GM21529 (cell line): ENCODE measurements around the gene RFNG.

ENCODE experiments used
- ATAC-seq: cut with Tn5 transposase; IDR thresholded peaks from one replicate; pipeline ENCODE4 v1.9.1; 2021; ENCODE audit not compliant: unreplicated experiment

The RFNG gene, protein sequence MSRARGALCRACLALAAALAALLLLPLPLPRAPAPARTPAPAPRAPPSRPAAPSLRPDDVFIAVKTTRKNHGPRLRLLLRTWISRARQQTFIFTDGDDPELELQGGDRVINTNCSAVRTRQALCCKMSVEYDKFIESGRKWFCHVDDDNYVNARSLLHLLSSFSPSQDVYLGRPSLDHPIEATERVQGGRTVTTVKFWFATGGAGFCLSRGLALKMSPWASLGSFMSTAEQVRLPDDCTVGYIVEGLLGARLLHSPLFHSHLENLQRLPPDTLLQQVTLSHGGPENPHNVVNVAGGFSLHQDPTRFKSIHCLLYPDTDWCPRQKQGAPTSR

DNA sequence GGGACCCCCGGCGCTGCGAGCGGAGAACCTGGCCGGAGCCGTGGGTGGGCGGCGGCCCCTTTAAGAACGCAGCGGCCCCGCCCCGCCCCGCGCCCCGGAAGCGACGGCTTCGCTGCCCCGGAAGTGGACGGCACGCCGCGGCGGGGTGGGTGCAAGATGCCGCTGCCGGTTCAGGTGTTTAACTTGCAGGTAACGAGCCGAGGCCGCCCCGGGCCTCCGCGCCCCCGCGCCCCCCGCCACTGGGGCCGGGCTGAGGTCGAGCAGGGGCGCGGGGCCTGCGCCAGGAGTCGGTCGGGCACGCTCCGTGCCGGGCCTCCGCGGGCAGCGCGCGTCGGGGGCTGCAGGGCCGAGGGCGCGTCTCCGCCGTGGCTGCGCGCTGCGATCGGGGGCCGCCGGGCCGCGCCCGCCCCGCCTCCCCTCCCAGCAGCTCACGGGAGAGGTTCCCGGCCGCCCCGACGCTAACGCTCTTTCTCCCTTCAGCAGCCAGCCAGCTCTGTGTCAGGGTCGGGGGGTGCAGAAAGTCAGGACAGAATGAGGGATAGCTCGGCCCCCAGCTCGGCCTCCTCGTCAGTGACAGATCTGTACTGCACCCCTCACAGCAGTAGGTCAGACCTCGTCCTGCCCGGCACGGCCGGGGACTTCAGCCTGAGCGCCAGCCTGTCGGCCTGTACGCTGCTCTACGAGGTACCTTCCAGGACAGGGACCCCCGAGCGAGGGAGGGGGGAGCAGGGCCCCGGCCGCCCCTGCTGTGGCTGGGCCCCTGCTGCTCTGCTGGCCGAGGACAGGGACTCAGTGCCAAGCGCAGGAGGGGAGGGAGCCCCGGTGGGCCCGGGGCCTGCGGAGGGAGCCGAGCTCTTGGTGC, at the start of gene RFNG, which contains the start of gene GPS1:
Gene RFNG (minus strand): TSS at position 36 of the 862 bp plus-strand sequence. CDS start 45 bp downstream, outside the sequence.
Gene GPS1 (plus strand): TSS at position 123 of the 862 bp plus-strand sequence. CDS start 34 bp downstream, at position 157.
- ATAC-seq, result peak; percentile 48

DNA sequence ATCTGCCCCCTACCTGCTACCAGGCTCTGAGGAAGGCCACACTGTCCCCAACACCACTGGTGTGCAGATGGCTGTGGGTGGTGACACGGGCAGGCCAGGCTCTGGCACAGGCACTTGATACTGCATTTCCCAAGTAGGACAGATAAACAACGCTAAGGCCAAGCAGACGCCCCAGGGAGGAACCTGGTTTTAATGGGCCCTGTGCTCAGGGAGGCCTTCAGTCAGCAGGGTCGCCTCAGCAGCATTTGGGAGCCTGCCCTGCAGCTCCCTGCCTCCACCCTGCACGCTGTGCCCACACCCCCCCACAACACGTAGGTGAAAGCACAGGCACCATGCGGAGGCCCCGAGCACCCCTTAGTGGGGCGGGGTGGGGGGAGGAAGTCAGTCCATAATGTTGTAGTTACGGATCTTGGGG, 49.7 kb upstream of the RFNG start:
- ATAC-seq, result no peak

DNA sequence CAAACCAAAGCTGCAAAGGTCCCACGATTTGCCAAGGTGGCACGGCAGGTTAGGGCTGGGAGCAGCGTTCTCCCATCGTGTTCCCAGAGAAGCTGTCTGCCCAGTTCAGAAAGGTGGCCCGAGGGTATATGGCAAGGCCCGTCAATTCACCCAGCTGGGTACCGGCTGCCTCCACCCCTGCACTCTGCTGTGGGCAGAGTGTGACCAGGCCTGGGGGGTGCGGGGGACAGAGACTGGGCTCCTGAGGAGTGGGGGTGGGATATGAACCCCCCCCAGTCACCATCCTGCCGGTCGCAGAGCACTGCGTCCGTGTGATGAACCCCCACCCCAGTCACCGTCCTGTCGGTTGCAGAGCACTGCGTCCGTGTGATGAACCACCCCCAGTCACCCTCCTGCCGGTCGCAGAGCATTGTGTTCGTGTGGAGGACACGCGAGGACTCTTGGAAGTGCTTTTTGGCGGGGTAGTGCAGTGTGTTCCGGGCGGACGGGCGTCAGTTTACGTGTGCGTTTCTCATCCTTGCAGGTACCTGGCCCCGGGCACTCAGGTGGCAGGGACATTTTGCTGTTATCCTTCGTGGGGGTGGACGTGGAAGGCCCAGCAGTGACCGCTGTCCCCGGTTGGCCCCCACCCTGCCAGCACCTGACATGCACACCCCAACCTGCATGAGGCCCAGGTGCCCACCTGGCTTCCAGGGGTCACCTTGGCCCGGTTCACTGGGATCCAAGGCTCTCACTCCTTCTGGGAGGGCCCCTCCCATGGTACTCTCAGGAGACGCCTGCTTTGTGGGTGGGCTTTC, 49.1 kb upstream of the RFNG start:
- ATAC-seq, result no peak

DNA sequence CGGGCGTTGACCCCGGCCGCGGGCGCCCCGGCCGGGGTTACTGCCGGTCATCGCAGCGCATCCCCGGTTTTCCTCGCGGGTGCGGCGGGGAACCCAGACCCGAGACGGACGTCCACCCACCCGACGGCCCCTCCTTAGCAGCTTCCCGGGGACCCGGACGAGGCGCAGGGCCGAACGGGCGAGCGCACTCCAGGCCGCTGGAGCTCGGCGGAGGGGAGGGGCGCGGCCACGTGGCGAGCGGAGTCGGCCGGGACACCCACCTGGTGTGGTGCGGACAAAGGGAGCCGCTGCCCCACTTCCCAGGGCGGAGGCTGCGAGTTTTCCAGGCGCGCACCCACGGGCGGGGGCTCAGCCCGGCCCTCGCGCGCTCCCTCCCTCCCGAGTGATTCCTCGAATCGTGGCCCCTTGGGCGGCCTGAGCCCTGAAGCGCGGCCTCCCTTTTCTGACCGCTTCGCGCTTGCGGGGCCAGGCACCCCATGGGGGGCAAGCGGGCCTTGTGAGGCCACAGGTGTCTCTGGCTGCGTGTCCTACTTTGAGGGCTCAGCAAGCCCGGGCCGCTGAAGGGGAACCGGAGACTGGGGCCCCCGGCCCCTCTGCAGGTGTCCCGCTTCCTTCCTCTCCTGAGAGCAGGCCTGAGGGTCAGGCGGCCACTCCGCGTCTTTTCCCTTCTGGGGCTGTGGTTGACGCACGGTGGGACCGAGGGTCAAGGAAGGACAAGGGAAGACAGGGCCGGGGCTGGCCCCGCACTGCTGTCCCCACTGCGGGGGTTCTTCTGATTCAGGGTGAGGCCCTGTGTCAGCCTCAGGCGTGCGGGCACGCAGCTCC, 47.5 kb upstream of the RFNG start:
- peak; percentile 5 for ATAC-seq

DNA sequence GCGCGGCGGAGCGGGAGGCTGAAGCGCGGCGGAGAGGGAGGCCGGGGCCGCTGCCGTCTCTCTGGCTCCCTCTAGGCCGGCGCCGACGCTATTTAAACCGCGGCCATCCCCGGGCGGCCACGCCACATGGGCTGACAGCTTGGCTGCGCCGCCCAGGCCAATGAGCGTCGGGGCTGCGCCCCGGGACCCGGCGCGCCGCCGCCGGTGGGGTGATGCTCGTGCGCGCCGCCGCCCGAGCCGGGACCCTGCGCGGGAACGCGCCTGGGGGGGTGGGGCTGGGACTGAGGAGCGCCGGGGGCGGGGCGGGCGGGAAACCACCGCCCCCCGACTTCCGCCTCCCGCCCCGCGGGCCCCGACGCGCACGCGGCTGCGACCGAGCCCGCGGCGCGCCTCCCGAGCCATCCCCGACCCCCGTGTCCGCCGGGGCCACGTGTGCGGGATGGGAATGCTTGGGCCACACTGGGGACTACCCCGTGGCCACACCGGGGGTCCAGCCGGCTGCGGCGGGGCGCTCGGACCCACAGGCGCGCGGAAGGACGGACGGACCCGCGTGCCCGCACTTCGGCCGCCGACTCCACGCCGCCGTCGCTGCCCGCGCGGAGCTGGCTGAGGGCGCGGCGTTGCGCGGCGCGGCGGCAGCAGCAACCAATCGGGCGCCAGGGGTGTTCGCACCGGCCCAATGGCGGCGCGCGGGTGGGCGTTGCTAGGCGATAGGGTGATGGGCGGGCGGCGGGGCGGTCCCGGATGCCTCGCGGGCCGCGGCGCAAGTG, 46.7 kb upstream of the RFNG start, which contains the start of gene FASN:
Gene FASN (minus strand): TSS at position 68 of the 770 bp plus-strand sequence. CDS start 1,791 bp downstream, outside the sequence.
- ATAC-seq, result peak; percentile 68

DNA sequence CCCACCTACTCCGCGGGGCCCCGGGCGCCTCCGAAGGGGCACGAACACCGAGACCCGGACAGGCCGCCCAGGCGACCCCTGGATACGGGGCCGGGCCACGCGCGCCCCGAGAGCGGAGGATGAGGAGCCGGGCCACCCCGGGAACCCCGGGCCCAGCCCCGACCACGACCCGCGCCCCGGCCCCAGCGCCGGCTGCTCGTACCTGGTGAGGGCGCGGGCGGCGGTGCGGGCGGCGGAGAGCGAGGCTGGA, 46.2 kb upstream of the RFNG start:
- ATAC-seq, result no peak

DNA sequence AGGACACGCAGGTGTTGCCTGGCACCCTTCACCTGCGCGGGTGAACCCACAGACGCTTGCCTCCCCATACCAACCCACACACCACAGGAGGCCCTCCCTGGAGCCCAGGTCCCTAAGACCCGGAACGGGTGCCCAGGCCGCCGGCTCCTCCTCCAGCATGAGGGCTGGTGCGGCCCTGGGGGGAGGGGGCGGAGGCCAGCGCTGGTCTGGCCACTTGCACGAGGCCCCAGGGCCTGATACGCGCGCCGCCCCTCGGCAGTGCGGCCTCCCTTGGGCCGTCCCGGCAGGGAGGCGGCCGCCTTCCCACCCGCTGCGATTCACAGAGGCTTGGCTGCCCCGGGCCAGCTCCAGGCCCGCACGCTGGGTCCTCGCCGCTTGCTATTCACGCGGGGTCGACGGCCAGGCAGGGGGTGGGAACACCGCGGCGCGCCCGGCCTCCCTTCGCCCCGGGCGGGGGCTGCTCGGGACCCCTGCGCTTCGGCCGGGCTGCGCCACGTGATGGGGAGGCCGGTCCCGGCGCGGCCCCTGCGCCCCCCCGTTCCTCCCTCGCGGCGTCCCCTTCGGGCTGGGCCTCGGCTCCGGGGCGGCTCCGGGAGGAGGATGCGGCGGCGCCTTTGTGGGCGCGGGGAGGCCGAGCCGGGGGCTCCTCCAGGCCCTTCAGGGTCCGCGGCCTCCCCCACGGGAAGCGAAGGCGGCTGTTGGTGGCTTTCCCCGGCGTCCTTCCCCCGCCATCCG, 45.7 kb upstream of the RFNG start:
- no peak for ATAC-seq

DNA sequence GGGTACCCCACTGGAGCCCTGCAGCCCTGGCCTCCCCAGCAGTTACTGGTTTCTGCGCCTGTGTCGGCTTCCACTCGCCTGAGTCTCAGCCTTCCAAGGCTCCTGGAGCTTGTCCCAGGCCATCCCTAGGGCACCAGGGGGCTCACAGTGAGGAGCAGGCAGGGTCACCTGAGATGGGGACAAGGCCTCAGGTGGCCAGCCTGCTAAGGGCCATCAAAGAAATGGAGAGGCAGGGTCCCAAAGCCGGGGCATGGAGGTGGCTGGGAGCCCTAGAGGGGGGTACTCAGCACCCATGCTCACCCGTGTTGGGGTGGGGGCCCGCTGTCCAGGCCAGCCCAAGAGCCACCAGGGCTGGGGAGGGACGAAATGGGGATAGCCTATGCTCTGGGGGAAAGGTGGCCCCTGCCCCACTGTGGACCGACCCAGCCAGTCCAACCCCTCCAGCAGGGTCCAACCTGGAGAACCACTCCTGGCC, 45.1 kb upstream of the RFNG start:
- ATAC-seq, result no peak

DNA sequence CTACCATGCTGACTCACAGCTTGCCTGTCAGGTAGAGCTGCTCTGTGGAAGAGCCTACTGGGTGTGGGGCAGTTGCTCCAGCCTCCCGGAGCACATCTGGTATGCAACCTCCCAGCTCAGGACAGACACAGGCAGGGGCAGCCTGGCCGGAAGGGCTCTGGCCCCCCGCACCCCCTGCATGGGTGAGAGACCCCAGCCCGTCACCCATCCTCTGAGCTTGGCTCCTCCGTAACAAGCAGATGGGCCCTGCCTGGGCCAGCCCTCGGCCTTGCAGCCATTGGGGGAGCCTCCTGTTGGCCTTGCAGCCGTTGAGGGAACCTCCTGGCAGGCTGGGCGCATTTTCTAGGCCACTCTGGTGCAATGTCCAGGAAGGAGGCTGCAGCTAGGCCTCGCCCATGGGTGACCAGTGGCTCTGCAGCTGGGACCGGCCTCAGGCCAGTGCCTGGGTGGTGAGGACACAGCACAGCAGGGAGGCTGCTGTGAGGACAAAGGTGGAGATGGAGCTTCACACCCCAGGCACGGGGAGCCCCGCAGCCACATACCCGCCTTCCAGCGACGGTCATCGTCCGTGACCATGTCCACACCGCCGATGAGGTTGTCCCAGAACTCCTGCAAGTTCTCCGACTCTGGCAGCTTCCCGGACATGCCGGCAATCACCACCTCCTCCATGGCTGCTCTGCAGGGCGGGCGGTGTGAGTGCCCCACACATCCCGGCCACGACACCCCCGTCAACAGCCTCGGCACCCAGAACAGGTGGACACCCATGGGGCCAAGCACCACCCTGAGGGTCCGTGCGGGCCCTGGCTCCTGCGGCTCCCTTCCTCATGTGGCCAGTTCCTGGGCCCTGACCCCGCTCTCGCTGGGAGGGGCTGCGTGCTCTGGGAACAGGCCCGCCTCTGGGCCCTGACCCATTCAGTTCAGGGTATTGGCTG, 44.4 kb upstream of the RFNG start:
- no peak for ATAC-seq

DNA sequence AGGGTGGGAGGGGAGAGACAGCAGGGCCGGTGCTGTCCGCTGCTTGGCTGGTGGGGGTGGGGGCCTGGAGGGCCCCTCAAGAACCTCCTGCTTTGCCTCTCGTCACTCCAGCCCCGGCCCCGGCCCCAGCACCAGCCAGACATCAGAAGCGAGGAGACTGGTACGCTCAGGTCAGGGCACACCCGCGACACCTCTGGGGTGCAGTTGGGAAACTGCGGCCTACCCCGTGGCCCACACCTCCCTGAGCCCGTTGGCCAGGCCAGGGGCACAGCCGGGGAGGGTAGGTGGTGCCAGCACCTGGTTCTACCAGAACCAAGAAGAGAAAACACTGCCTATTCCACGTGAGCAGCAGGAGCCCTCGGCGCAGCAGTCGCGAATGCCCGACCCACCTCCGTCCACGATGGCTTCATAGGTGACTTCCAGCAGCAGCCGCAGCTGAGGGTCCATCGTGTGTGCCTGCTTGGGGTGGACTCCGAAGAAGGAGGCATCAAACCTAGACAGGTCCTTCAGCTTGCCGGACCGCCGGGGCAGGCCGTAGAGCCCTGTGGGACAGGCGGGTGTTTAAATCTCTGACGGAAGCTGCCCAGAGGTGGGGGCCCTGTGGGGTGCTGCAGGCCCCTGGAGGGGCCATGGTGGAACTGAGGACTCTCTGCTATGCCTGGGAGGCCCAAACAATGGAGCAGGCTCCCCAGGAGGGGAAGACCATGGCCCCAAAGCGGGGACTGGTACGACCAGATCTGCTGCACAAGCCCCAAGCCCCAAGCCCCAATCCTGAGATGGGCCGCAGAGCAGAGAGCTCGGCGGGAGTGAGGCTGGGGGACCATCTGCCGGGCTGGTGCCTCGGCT, 43.5 kb upstream of the RFNG start:
- ATAC-seq, result no peak

DNA sequence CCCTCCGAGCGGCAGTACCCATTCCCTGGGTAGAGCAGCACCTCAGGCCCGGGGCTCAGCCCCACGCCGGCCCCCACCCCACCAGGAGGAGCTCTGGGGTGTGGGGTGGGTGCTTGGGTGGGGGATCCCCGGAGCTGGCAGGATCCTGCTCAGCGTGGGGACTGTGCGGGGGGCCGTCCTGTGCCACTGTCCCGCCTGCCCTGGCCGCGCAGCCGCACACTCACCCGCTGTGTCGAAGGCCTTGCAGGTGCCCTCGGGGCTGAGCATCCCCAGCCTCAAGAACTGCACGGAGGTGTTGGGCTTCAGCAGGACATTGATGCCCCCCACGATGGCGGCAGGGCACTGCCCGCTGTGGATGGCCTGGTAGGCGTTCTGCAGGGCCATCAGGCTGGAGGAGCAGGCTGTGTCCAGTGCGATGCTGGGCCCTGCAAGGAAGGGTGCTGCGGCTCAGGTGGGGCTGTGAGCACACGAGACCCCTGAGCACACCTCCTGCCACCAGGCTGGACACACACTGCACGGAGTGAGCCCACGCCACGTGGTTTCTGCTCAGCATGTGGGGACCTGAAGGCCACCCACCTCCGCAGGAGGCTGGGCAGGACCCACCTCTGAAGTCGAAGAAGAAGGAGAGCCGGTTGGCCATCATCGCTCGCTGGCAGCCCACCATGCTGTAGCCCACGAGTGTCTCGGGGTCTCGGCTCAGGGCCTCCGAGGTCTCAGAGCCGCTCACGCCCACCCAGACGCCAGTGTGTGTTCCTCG, 41.6 kb upstream of the RFNG start:
- no peak for ATAC-seq

DNA sequence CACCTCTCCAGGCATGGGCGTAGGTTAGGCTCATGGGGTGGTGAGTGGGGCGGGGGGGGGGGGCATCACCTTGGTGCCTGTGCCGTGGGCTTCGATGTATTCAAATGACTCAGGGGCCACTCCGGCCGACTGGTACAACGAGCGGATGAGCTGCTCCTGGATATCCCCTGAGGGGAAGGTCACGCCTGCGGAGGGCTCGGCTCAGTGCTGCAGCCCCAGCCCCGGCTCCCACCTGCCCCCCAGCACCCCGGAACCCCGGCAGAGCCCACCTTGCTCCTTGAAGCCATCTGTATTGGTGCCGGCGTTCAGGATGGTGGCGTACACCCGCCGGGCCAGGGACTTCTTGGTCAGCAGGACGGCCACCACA, 41.0 kb upstream of the RFNG start:
- ATAC-seq, result no peak

DNA sequence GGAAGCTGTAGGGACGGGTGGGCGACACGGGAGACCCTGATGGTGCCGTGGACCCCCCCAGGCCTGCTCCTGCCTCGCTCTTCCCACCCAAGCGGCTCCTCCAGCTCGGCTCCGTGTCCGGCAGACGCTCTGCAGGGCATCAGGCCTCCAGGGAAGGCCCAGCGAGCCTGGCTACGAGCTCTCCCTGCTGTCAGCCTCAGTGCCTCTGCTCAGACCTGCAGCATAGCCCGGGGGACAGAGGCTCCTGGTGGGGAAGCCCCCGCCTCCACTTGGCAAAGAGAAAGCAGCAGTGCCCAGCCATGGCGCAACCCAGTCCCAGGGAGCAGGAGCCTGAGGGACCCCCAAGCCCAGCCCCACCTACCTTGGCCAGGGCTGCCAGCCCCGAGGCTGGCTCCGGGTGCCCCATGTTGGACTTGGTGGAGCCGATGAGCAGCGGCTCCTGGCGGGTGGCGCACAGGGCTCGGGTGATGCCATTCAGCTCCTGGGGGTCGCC, 40.5 kb upstream of the RFNG start:
- ATAC-seq, result no peak

DNA sequence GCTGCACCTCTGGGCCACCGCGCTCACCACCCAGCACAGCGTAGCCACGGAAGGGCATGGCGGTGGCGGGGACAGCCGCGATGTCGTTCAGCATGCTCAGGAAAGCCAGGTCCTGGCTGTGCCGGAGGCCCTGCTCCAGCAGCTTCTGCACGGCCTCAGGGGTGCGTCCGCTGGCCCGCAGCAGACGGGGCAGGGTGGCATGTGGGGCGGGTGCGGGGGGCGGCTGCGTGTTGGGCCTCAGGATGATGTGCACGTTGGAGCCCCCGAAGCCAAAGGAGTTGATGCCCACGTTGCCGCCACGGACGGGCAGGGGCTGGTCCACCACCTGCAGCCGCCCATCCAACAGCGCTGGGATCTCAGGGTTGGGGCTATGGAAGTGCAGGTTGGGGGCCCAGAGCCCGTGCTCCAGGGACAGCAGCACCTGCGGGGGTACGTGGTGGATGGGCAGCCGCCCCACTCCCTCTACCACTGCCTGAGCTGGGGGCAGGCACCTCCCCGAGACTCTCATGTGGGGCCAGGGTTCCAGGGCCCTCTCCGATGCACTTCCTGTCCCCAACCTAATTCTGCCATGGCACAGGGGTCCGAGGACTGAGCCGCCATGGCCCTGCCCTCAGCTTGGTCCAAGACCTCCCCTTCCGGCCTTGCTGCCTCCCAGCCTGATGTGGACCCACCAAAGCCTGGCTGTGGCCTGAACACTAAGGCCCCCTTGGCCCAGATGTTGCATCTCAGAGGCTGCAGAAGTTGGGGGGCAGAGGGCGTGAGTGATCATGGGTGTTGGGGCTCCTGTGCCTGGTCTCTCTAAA, 39.9 kb upstream of the RFNG start:
- ATAC-seq, result no peak

DNA sequence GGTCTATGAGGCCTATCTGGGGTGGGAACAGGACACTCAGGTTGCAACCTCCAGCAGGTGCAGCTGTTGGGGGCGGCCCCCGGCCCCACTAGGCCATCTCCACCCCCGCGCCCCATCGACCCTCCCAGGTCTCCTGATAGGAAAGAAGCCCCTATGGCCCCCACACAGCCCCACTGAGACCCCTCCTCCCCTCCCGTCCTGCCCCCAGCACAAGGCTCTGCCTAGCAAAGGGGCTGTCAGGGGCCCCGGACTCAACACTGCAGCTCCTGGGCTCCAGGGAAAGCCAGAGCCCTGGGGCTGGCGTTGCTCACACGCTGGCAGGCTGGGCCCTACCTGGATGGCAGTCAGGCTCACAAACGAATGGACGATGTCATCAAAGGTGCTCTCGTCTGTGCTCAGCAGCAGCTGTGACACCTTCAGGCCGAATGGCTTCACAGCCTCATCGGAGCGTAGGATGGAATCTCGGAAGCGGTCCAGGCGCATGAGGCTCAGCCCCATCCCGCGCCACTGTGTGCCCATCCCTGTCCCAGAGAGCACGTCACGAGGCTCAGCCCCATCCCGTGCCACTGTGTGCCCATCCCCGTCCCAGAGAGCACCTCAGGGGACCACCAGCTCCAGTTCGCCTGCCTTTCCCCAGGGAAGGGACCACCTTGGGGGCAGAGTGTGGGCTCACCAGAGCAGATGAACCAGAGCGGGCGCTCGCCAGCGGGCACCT, 39.1 kb upstream of the RFNG start:
- ATAC-seq, result no peak
